SU-DHL-6 (cell line): ENCODE results near the gene HOXC12.

ENCODE experiments used
- CTCF ChIP-seq: fragments of 200-600 bp; sonication (generic); IDR thresholded peaks from one replicate; pipeline ENCODE4 v1.5.1; 2017; ENCODE audit warnings: antibody characterized with exemption, mild to moderate bottlenecking, low read length, moderate library complexity; ENCODE audit not compliant: insufficient read depth, poor library complexity, severe bottlenecking
- EZH2phosphoT487 ChIP-seq: fragments of 200-600 bp; sonication (generic), shearing (Covaris generic); conservative IDR thresholded peaks from 2 replicates; pipeline ENCODE4 v1.6.1; 2018; ENCODE audit warnings: mild to moderate bottlenecking, antibody characterized with exemption, low read length, moderate library complexity, mixed read lengths

- no peak for TF ChIP-seq CTCF
- no peak for TF ChIP-seq EZH2phosphoT487
Observed at GRCh38 chr12:53978477-53979356, 24.0 kb downstream of the HOXC12 start.
